ENCODE results near the gene FBXL19.

Gene FBXL19

DNA sequence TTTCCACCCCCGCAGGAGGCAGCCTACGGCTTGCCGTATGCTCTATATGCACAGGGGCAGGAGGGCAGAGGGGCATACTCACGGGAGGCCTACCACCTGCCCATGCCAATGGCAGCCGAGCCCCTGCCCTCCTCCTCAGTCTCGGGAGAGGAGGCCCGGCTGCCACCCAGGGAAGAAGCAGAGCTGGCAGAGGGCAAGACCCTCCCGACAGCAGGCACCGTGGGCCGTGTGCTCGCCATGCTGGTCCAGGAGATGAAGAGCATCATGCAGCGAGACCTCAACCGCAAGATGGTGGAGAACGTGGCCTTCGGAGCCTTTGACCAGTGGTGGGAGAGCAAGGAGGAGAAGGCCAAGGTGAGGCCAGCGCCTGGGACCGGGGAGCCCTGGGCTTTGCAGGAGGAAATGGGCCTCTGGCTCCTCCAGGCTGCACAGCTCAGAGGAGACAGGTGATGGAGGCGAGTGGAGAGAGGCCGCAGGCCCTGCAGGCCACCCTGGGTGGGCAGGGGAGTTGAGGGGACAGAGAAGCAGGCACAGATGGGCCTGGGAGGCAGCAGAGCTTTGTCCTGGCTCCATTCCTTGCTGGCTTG is 42.8 kb downstream of the FBXL19 start:
- no peak for DNase-seq (ENCODE audit: low read depth, low spot score)

DNA sequence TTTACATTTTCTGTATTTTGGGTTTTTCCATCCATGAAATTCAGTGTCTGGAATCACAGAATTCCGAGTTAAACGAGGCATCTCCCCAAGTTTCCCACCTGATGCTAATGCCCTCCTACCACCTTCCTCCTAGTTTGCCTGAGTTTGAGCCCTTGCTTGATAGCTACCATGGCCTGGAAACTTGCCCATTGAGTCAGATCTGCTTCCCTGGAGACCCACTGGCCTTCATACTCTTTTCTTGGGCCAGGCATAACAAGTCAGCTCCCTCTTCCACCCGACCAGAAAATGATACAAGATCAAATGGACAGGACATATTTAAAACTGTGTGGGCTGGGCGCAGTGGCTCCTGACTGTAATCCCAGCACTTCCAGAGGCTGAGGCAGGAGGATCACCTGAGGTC is 44.4 kb downstream of the FBXL19 start:
- no peak for DNase-seq (ENCODE audit: low read depth, low spot score)

DNA sequence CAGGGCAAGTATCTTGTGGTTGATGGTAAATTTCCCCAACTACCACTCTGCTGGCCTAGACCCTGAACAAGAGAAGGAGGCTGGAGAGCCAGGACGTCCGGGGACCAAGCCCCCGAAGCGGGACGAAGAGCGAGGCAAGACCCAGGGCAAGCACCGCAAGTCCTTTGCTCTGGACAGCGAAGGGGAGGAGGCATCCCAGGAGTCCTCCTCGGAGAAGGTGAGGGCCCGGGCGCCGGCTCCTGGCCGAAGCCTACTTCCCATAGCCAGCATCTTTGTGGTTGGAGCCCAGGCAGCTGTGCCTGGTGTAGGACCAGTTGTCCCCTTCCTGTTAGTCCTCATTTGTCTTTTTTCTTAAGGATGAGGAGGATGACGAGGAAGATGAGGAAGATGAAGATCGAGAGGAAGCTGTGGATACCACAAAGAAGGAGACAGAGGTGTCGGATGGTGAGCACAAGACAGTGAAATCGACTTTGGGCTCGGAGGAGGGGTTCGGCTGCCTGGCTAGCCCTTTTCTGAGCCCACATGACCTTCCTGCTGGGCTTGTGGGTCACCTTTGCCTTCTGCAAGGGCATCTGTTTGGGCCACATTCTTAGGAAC is 46.0 kb downstream of the FBXL19 start:
- DNase-seq (ENCODE audit: low read depth, low spot score) = no peak

DNA sequence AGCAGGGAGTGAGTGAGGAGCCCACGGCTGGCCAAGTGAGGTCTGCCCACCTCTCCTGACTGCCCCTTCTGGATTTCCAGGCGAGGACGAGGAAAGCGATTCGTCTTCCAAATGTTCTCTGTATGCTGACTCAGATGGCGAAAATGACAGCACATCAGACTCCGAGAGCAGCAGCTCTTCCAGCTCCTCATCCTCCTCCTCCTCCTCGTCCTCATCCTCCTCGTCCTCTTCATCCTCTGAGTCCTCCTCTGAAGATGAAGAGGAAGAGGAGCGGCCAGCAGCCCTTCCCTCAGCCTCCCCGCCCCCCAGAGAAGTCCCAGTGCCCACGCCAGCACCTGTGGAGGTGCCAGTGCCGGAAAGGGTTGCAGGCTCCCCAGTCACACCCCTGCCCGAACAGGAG is 47.9 kb downstream of the FBXL19 start:
- DNase-seq (ENCODE audit: low read depth, low spot score) = no peak

DNA sequence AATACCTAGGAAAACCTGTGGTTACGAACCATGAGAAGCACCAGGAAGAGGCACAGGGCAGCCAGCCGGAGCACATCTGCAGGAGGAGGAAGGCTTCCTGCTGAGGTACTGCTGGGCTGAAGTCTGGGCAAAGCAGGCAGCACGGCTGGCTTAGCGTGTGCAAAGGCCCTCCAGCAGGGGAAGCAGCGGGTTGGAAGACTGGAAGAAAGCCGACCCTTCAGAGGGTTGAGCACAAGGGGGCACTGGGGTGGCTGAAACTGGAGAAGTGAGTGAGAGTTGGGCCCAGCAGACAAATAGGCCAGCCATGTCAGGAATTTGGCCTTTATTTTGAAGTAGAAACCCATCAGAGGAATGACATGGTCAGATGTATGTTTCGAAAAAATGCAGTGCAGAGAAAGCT is 49.5 kb downstream of the FBXL19 start:
- no peak for DNase-seq (ENCODE audit: low read depth, low spot score)

DNA sequence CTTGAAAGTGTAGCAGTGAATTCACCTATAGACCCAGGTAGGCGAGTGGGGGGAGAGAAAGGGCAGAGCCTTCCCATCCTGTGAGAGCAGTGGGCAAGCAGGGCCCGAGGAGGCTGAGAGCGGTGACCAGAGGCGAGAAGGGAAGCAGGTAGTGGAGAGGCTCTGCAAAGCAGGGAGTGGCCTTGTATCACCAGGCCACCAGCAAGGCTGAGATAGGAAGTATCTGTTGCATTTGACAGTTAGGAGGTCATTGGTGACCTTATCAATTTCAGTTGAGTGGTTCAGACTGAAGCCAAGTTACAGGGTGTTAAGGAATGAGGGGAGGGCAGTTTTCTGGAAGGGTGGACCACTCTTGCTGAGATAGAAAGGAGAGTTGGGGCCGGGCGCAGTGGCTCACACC is 51.0 kb downstream of the FBXL19 start:
- DNase-seq (ENCODE audit: low read depth, low spot score) = no peak

DNA sequence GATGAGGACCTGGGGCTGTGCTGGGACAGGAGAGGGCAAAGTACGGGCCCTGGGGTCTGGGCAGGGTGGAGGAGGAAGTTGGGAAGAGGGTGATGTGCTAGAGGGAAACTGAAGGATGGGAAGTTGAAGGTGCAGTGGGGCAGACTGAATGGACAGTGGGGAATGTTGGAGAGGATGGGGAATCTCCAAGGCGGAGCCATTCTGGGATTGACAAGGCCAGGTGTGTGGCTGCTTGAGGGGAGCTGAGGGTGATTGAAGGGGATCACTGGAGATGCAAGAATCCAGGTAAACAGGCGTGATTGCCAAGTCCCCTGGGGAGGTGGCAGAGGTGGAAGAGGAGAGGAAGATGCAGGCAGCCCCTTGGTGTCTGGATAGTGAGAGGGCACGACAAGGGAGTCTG is 53.1 kb downstream of the FBXL19 start:
- DNase-seq (ENCODE audit: low read depth, low spot score) = no peak

DNA sequence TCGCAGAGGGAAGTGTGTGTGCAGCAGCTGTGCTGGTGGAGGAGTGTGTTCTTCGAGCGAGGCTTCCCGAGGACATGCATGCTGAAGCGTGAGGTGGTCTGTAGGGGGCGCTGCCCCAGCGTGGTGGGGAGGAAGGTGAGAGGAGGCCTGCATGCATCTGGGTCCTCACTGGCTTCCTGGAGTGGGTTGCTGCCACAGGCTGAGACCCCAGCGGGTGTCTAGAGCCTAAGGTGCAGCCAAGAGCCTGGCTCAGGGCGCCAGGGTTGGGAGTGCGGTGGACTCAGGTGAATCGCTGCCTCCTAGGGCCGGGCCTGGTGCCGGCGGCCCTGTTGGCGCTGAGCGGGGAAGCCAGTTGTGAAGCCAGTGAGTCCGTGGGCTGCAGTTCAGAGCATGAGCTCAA is 54.1 kb downstream of the FBXL19 start:
- no peak for DNase-seq (ENCODE audit: low read depth, low spot score)

DNA sequence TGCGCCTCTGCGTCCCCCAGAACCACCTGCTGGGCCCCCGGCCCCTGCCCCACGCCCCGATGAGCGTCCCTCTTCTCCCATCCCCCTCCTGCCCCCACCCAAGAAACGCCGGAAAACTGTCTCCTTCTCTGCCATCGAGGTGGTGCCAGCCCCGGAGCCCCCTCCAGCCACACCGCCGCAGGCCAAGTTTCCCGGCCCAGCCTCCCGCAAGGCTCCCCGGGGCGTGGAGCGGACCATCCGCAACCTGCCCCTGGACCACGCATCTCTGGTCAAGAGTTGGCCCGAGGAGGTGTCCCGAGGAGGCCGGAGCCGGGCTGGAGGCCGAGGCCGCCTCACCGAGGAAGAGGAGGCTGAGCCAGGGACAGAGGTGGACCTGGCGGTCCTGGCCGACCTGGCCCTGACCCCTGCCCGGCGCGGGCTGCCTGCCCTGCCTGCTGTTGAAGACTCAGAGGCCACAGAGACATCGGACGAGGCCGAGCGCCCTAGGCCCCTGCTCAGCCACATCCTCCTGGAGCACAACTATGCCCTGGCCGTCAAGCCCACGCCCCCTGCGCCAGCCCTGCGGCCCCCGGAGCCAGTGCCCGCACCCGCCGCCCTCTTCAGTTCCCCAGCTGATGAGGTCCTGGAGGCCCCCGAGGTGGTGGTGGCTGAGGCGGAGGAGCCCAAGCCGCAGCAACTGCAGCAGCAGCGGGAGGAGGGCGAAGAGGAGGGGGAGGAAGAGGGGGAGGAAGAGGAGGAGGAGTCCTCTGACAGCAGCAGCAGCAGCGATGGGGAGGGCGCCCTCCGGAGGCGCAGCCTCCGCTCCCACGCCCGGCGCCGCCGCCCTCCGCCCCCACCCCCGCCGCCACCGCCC is 56.0 kb downstream of the FBXL19 start:
- no peak for DNase-seq (ENCODE audit: low read depth, low spot score)

DNA sequence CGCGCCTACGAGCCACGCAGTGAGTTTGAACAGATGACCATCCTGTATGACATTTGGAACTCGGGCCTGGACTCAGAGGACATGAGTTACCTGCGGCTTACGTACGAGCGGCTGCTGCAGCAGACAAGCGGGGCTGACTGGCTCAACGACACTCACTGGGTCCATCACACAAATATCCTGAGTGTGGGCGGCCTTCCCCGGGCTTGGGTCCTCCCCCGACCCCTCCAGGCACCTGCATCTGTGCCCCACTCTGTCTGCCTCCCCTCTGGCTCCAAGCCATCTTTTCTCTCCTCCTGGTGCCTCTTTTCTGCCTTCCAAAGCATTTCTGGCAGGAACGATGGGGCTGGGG is 56.6 kb downstream of the FBXL19 start:
- DNase-seq (ENCODE audit: low read depth, low spot score) = no peak

DNA sequence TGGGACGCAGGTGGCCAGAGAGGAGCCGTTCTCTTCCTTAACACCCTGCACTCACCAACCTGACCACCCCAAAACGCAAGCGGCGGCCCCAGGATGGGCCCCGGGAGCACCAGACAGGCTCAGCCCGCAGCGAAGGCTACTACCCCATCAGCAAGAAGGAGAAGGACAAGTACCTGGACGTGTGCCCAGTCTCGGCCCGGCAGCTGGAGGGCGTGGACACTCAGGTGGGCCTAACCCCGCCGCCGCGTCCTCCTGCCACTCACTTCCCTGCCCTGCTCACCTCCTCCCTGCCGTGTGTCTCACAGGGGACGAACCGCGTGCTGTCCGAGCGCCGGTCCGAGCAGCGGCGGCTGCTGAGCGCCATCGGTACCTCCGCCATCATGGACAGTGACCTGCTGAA is 57.1 kb downstream of the FBXL19 start:
- no peak for DNase-seq (ENCODE audit: low read depth, low spot score)

DNA sequence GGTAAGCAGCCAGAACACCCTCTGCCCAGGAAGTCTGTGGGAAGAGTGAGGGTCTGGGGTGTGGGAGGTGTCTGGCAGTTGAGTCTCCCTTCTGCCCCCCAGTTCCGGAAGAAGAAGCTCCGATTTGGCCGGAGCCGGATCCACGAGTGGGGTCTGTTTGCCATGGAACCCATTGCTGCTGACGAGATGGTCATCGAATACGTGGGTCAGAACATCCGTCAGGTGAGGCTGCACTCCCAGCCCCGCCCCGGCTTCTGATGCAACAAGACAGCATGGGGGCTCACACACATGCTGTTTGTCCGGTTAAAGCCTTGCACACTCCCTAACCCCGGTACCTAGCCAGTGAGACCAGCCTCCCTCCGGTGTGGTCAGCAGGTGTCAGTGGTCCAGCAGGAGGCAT is 57.6 kb downstream of the FBXL19 start:
- DNase-seq (ENCODE audit: low read depth, low spot score) = no peak

DNA sequence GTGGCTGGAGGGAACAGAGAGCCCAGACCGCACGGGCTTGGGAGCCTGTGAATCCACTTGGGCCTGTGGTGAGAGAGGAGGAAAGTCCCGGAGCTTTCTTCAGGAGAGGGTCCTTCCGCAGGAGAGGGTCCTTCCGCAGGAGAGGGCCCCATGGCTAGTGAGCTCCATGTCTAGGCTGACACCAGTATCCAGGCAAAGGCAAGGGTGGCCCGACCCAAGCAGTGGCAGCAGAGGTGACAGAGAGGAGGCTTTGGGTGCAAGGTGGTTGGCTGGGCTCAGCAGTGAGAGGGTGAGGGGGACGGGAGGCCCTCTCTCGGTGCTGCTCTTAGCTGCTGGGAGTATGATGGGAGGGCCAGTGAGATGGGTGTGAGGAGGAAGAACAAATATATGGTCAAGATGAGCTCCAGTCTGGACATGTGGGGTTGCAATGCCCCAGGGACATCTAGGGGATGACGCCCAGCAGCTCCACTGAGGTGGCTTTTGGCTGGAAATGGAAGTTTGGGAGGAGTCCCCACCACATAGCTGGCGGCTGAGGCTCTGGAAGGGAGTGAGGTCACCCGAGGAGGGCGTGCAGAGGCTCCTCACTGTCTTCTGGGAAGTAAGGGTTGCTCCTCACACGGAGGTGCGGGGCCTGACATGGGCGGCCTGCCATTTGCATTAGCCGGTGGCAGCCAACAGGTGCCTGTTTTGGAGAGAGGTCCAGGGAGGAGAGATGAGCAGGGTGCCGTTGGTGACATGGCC is 59.3 kb downstream of the FBXL19 start:
- no peak for DNase-seq (ENCODE audit: low read depth, low spot score)

DNA sequence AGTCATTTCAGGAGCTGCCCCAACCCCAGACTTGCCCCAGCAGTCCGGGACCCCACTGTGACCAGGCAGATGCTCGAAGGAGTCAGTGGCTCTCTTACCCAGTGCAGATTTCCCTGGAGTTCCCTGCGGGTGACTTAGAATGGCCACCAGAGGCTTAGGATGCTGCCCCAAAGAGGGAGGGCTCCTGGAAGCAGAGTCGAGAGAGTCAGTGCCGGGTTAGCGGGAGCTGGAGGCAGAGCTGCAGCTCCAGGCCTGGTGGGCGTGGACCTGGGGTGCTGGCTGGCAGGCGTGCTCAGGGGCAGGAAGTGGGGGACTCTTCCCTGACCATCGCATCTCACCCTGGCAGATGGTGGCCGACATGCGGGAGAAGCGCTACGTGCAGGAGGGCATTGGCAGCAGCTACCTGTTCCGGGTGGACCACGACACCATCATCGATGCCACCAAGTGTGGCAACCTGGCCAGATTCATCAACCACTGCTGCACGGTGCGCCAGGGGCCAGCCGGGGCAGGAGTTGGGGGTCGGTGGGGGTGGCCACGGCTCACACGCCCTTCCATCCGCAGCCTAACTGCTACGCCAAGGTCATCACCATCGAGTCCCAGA is 60.0 kb downstream of the FBXL19 start:
- no peak for DNase-seq (ENCODE audit: low read depth, low spot score)

DNA sequence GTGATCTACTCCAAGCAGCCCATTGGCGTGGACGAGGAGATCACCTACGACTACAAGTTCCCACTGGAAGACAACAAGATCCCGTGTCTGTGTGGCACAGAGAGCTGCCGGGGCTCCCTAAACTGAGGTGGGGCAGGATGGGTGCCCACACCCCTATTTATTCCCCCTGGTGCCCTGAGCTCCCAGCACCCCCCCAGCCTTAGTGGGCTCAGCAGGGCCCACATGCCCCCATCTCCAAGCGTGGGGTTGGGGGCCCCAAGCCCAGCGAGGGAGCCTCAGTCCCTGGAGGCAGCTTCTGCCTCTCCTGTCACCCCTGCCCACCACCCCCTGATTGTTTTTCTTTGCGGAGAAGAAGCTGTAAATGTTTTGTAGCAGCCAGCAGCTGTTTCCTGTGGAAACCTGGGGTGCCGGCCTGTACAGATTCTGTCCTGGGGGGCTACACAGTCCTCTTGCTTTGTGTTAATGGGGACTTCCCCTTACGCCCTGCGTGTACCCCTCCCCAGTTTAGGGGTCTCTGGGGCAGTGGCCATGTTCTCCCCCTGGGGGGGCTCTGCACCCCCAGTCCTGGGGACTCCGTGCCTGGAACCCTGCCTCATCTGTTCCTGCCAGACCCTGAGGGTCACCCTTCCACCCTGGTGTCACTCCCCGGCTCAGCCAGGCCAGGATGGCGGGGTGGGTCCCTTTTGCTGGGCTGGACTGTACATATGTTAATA is 60.7 kb downstream of the FBXL19 start:
- DNase-seq (ENCODE audit: low read depth, low spot score) = no peak

DNA sequence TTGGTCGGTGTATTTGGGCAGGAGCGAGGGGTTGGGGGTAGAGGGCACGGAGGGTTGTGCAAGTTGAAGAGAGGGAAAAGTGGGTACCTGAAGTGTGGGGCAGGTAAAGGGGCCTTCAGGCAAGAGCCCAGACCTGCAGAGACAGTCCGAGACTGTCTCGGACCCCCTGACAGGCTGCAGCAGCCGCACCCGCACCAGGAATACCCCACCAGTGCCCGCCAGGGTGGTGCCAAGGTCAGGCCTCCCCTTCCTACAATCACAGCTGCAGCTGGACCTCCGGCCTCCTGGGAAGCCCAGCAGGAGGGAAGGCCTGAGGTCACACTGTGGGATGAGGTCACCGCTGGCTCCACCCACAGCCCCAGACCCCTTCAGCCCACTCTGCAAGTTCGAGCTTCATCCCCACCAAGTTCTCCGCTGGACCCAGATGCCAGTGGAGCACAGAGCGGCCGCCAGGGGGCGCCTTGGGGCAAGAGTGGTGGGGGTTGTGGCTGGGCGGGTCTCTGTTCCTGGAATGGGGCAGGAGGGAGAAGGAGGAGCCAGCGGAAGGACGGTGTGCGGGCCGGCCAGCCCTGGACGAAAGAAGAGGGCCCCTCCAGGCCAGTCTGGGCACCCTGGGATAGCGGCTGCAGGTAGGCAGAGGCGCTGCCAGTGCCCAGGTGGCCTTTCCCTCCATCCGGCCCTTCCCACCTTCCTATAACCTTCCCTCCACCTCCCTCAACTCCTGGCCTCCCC is 61.5 kb downstream of the FBXL19 start, which contains the start of gene HSD3B7:
Gene HSD3B7 (plus strand): TSS at position 539 of the 732 bp plus-strand sequence. CDS start 452 bp downstream, outside the sequence.
- DNase-seq (ENCODE audit: low read depth, low spot score) = peak; percentile 62

DNA sequence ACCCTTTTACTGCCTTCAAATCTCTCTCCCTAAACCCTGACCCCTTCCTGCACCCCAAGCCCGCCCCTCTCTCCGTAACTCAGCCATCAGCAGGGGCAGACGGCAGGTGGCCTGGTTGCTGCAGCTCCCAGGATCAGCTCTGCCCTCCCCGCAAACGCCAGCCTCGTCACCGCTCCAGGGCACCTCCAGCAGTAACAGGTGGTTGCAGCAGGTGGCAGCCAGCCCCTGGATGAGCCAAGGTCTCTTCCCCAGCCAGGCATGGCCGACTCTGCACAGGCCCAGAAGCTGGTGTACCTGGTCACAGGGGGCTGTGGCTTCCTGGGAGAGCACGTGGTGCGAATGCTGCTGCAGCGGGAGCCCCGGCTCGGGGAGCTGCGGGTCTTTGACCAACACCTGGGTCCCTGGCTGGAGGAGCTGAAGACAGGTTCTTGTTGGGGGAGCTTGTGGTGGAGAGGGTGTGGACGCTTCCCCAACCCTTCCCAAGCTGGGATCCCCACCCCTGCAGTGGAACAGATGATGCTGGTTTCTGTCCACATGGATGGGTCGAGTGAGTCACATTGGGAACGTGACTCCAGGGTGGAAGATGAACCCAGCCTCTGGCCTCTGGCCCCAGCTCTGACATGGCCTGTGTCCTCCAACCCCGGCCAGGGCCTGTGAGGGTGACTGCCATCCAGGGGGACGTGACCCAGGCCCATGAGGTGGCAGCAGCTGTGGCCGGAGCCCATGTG is 62.2 kb downstream of the FBXL19 start:
- no peak for DNase-seq (ENCODE audit: low read depth, low spot score)

DNA sequence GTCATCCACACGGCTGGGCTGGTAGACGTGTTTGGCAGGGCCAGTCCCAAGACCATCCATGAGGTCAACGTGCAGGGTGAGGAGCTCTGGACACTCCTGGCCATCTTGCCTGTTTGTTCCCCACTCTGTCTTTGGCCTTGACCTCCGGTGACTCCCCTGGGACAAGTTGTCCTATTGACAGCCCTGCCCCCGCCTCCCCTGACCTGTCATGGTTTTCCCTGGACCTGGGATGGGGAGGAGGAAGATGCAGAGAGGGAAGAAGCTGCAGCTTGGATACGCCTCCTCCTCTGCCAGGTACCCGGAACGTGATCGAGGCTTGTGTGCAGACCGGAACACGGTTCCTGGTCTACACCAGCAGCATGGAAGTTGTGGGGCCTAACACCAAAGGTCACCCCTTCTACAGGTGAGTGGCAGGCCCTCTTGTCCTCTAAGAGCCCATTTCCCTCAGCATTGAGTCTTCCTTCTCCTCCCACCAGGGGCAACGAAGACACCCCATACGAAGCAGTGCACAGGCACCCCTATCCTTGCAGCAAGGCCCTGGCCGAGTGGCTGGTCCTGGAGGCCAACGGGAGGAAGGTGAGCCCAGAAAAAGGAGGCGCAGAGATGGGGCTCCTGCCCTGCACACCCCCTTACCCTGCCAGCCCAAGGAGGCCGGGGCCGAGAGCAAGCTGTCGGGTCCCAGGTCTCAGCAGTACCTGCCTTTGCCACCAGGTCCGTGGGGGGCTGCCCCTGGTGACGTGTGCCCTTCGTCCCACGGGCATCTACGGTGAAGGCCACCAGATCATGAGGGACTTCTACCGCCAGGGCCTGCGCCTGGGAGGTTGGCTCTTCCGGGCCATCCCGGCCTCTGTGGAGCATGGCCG is 63.0 kb downstream of the FBXL19 start:
- DNase-seq (ENCODE audit: low read depth, low spot score) = no peak
